Stimulated activated CD8-positive, alpha-beta memory T cell treated with anti-CD3 and anti-CD28 coated beads, Interleukin-2, amount 100 ng/mL, for 48 hours (primary cell): ENCODE results near the gene BMP7.

Experiments used
- DNase-seq, 2 donors: peaks; one replicate each; pipeline ENCODE4 v3.0.0-alpha.2; 2020; ENCODE audit warnings: low read depth in 2 of 2

The BMP7 gene

GRCh38 chr20:57211406-57211805 is 55.0 kb downstream of the BMP7 start:
- DNase-seq = no peak

GRCh38 chr20:57210911-57211280 is 55.5 kb downstream of the BMP7 start:
- DNase-seq = no peak

GRCh38 chr20:57210054-57210910 is 56.2 kb downstream of the BMP7 start:
- no peak for DNase-seq

- DNase-seq = no peak
Observed at GRCh38 chr20:57209413-57209812, 57.0 kb downstream of the BMP7 start.

GRCh38 chr20:57208198-57208597 is 58.2 kb downstream of the BMP7 start:
- DNase-seq = no peak

- DNase-seq = no peak
Observed at GRCh38 chr20:57207251-57207650, 59.2 kb downstream of the BMP7 start.

GRCh38 chr20:57205606-57206219 is 60.7 kb downstream of the BMP7 start:
- DNase-seq = no peak

GRCh38 chr20:57203986-57204385 is 62.5 kb downstream of the BMP7 start:
- DNase-seq = no peak

GRCh38 chr20:57203204-57203603 is 63.2 kb downstream of the BMP7 start:
- DNase-seq = no peak

- DNase-seq = no peak
Observed at GRCh38 chr20:57202309-57202708, 64.1 kb downstream of the BMP7 start.

GRCh38 chr20:57200882-57201695 is 65.4 kb downstream of the BMP7 start:
- no peak for DNase-seq

GRCh38 chr20:57199656-57200405 is 66.6 kb downstream of the BMP7 start:
- DNase-seq = no peak

GRCh38 chr20:57198132-57199072 is 68.0 kb downstream of the BMP7 start:
- DNase-seq = no peak

GRCh38 chr20:57197352-57198131 is 68.9 kb downstream of the BMP7 start:
- no peak for DNase-seq

GRCh38 chr20:57195469-57196100 is 70.9 kb downstream of the BMP7 start:
- no peak for DNase-seq

GRCh38 chr20:57195023-57195422 is 71.4 kb downstream of the BMP7 start:
- DNase-seq = no peak

GRCh38 chr20:57194154-57194553 is 72.3 kb downstream of the BMP7 start:
- DNase-seq = no peak

- DNase-seq = no peak
Observed at GRCh38 chr20:57193094-57193493, 73.3 kb downstream of the BMP7 start.

GRCh38 chr20:57192311-57192710 is 74.1 kb downstream of the BMP7 start:
- DNase-seq = no peak
